H1 (cell line): ENCODE results near the gene PMM1. TPM values are rescaled to one million over a fixed set of nuclear protein-coding genes. Genes with fewer than 3 reads are reported as not detected.

Experiments used
- CTCF ChIA-PET: fragments of 300-600 bp; sonication (Branson Sonifier 250); formaldehyde crosslinking; loops from one replicate; lab custom pipeline; 2021; ENCODE audit not compliant: partially characterized antibody; lab: Charles Lee
- POLR2A ChIA-PET: fragments of 300-600 bp; sonication (Branson Sonifier 250); formaldehyde crosslinking; loops from one replicate; lab custom pipeline; 2021; ENCODE audit warnings: inconsistent platforms; ENCODE audit not compliant: partially characterized antibody; lab: Charles Lee
- DNase-seq, 2 experiments: peaks; one replicate each; pipeline versions ENCODE4 v3.0.0 to v3.0.0-alpha.2; 2010 to 2022; ENCODE audit warnings: low spot score in 2 of 2, low read depth in 1 of 2, mixed read lengths in 1 of 2
- FAIRE-seq: peaks from 2 replicates; lab custom pipeline; 2011; peaks lifted over from hg19 to GRCh38; lab: Jason Lieb, UNC
- H2AFZ ChIP-seq: 2 replicates; pipeline ENCODE4 v1.8.1; 2012; ENCODE audit warnings: low read length, inconsistent platforms
- H2AK5ac ChIP-seq: 2 replicates; pipeline ENCODE4 v1.6.1; 2013; ENCODE audit warnings: low read depth, low read length
- H2BK120ac ChIP-seq: replicated peaks from 2 replicates; pipeline ENCODE3; 2013; ENCODE audit warnings: low read depth, low read length, inconsistent platforms
- H2BK12ac ChIP-seq: 2 replicates; pipeline ENCODE4 v1.6.1; 2013; ENCODE audit warnings: low read depth, low read length
- H2BK15ac ChIP-seq: 2 replicates; pipeline ENCODE4 v1.6.1; 2013; ENCODE audit warnings: low read length
- H2BK20ac ChIP-seq: 2 replicates; pipeline ENCODE4 v1.6.1; 2013; ENCODE audit warnings: low read length
- H2BK5ac ChIP-seq: 2 replicates; pipeline ENCODE4 v1.6.1; 2013; ENCODE audit warnings: low read depth, low read length
- H3K14ac ChIP-seq: 2 replicates; pipeline ENCODE4 v1.6.1; 2013; ENCODE audit warnings: inconsistent platforms; ENCODE audit not compliant: insufficient read length
- H3K18ac ChIP-seq: 2 replicates; pipeline ENCODE4 v1.6.1; 2013; ENCODE audit warnings: low read length; ENCODE audit errors: extremely low read depth
- H3K23ac ChIP-seq: 2 replicates; pipeline ENCODE4 v1.6.1; 2013; ENCODE audit warnings: inconsistent platforms; ENCODE audit not compliant: insufficient read length
- H3K23me2 ChIP-seq: 2 replicates; pipeline ENCODE4 v1.6.1; 2013; ENCODE audit warnings: low read depth, low read length
- H3K27ac ChIP-seq: 2 replicates; pipeline ENCODE4 v1.6.1; 2011; ENCODE audit warnings: low read depth, low read length, inconsistent platforms
- H3K27me3 ChIP-seq, 4 experiments: replicated peaks in 1 of 4; 1 replicate in 1 of 4; 2 replicates in 3 of 4; pipeline versions ENCODE4 v1.6.1 to v1.8.1; 2011 to 2013; ENCODE audit warnings: low read length in 3 of 4, mild to moderate bottlenecking in 3 of 4, inconsistent platforms in 2 of 4, mixed read lengths in 2 of 4, moderate library complexity in 1 of 4; ENCODE audit not compliant: control insufficient read depth in 3 of 4, insufficient read depth in 3 of 4; ENCODE audit errors: extremely low read depth in 1 of 4
- H3K36me3 ChIP-seq, 4 experiments: 2 replicates each; pipeline versions ENCODE4 v1.6.1 to v1.8.1; 2011 to 2013; ENCODE audit warnings: mild to moderate bottlenecking in 4 of 4, low read length in 3 of 4, moderate library complexity in 2 of 4, control low read depth in 1 of 4, inconsistent platforms in 1 of 4; ENCODE audit not compliant: insufficient read depth in 4 of 4, control insufficient read depth in 2 of 4
- H3K4ac ChIP-seq: replicated peaks from 2 replicates; pipeline ENCODE3; 2013; ENCODE audit warnings: low read length, low read depth, mixed read lengths, inconsistent platforms; ENCODE audit not compliant: insufficient read length
- H3K4me1 ChIP-seq, 4 experiments: replicated peaks in 1 of 4; 1 replicate in 1 of 4; 2 replicates in 3 of 4; pipeline versions ENCODE4 v1.6.1 to v1.8.1; 2011 to 2013; ENCODE audit warnings: low read length in 3 of 4, inconsistent platforms in 2 of 4, mixed read lengths in 1 of 4; ENCODE audit not compliant: insufficient read depth in 4 of 4, control insufficient read depth in 3 of 4
- H3K4me2 ChIP-seq, 2 experiments: 2 replicates each; pipeline versions ENCODE4 v1.6.1 to v1.8.1; 2011 to 2013; ENCODE audit warnings: low read depth in 2 of 2, low read length in 2 of 2, control low read depth in 1 of 2, inconsistent platforms in 1 of 2, mild to moderate bottlenecking in 1 of 2; ENCODE audit not compliant: insufficient read depth in 1 of 2
- H3K4me3 ChIP-seq, 4 experiments: fragments of 200-600, 300-600 bp in 1 of 4; sonication (generic), shearing (Covaris generic), sonication (Bioruptor Twin) in 1 of 4; 2 replicates each; pipeline versions ENCODE4 v1.5.1 to v1.8.1; 2011 to 2016; ENCODE audit warnings: low read length in 4 of 4, low read depth in 3 of 4, control low read depth in 2 of 4, inconsistent platforms in 2 of 4, mild to moderate bottlenecking in 2 of 4, mixed read lengths in 1 of 4, moderate library complexity in 1 of 4; ENCODE audit not compliant: insufficient read depth in 2 of 4; ENCODE audit errors: extremely low read depth in 1 of 4
- H3K56ac ChIP-seq: replicated peaks from 2 replicates; pipeline ENCODE3; 2013; ENCODE audit warnings: low read depth, mild to moderate bottlenecking, mixed read lengths, low read length, inconsistent platforms; ENCODE audit not compliant: insufficient read length
- H3K79me1 ChIP-seq: 2 replicates; pipeline ENCODE4 v1.6.1; 2013; ENCODE audit warnings: low read depth, low read length, control low read depth
- H3K79me2 ChIP-seq, 2 experiments: 2 replicates each; pipeline versions ENCODE4 v1.6.1 to v1.8.1; 2012 to 2013; ENCODE audit warnings: low read length in 2 of 2, mild to moderate bottlenecking in 2 of 2, inconsistent platforms in 1 of 2; ENCODE audit not compliant: insufficient read depth in 2 of 2, control insufficient read depth in 1 of 2
- H3K9ac ChIP-seq, 4 experiments: replicated peaks in 1 of 4; 1 replicate in 1 of 4; 2 replicates in 3 of 4; pipeline versions ENCODE4 v1.6.1 to v1.8.1; 2011 to 2013; ENCODE audit warnings: low read depth in 3 of 4, low read length in 3 of 4, control low read depth in 2 of 4, mild to moderate bottlenecking in 2 of 4, moderate library complexity in 2 of 4, inconsistent platforms in 1 of 4; ENCODE audit errors: extremely low read depth in 1 of 4
- H3K9me3 ChIP-seq, 2 experiments: 2 replicates each; pipeline versions ENCODE4 v1.6.1 to v1.8.1; 2012 to 2013; ENCODE audit warnings: mild to moderate bottlenecking in 2 of 2, moderate library complexity in 2 of 2, control low read depth in 1 of 2, inconsistent platforms in 1 of 2, low read depth in 1 of 2, low read length in 1 of 2, mixed read lengths in 1 of 2; ENCODE audit not compliant: insufficient read depth in 2 of 2
- H4K20me1 ChIP-seq, 2 experiments: replicated peaks in 1 of 2; 2 replicates each; pipeline versions ENCODE3 to v1.8.1; 2011 to 2013; ENCODE audit warnings: inconsistent platforms in 2 of 2, low read length in 2 of 2, mild to moderate bottlenecking in 1 of 2; ENCODE audit not compliant: insufficient read depth in 2 of 2, control insufficient read depth in 1 of 2
- H4K5ac ChIP-seq: 2 replicates; pipeline ENCODE4 v1.6.1; 2013; ENCODE audit warnings: low read length, low read depth, mixed read lengths, inconsistent platforms; ENCODE audit not compliant: insufficient read length
- H4K8ac ChIP-seq: 2 replicates; pipeline ENCODE4 v1.8.0; 2013; ENCODE audit warnings: mild to moderate bottlenecking, moderate library complexity, low read length, inconsistent platforms; ENCODE audit not compliant: insufficient read depth; ENCODE audit errors: extremely low read depth
- H4K91ac ChIP-seq: replicated peaks from 2 replicates; pipeline ENCODE3; 2013; ENCODE audit warnings: low read length, mixed read lengths, inconsistent platforms; ENCODE audit not compliant: insufficient read length
- CEBPB ChIP-seq: IDR thresholded peaks from 2 replicates; pipeline ENCODE4 v1.6.1; 2012; ENCODE audit warnings: low read depth, low read length
- FOSL1 ChIP-seq: IDR thresholded peaks from 2 replicates; pipeline ENCODE4 v1.6.1; 2011; ENCODE audit warnings: mild to moderate bottlenecking, low read depth, low read length, moderate library complexity; ENCODE audit not compliant: insufficient read depth
- JUN ChIP-seq: IDR thresholded peaks from 2 replicates; pipeline ENCODE4 v1.6.1; 2011; ENCODE audit warnings: low read depth, mild to moderate bottlenecking, improper control_type of control experiment, low read length
- JUND ChIP-seq: IDR thresholded peaks from 2 replicates; pipeline ENCODE4 v1.6.1; 2011; ENCODE audit warnings: mild to moderate bottlenecking, improper control_type of control experiment, low read length
- RFX5 ChIP-seq: IDR thresholded peaks from 2 replicates; pipeline ENCODE4 v1.6.1; 2011; ENCODE audit warnings: low read depth, low read length, improper control_type of control experiment, borderline replicate concordance
- SAP30 ChIP-seq: fragments of 300-600 bp; sonication (generic); IDR thresholded peaks from 2 replicates; pipeline ENCODE4 v1.7.1; 2012; ENCODE audit warnings: low read length, moderate library complexity, mild to moderate bottlenecking, inconsistent platforms; ENCODE audit not compliant: insufficient read depth, insufficient replicate concordance
- SP1 ChIP-seq: IDR thresholded peaks from 2 replicates; pipeline ENCODE4 v1.6.1; 2011; ENCODE audit warnings: low read depth, low read length
- SP4 ChIP-seq: IDR thresholded peaks from 2 replicates; pipeline ENCODE4 v1.6.1; 2012; ENCODE audit warnings: low read length, inconsistent platforms
- SUZ12 ChIP-seq: fragments of 200-600 bp; sonication (generic); IDR thresholded peaks from 2 replicates; pipeline ENCODE4 v1.6.1; 2012; ENCODE audit warnings: mild to moderate bottlenecking, inconsistent platforms, low read length, moderate library complexity, mixed read lengths
- TBP ChIP-seq: IDR thresholded peaks from 2 replicates; pipeline ENCODE4 v1.6.1; 2011; ENCODE audit warnings: low read depth, low read length, improper control_type of control experiment
- WGBS, 2 experiments: shearing (Covaris generic) in 1 of 2; methylation state at CpG; one replicate each; pipeline versions ENCODE4 v1.1.6 to v1.1.7; 2013 to 2015; ENCODE audit warnings: low lambda C conversion rate in 2 of 2, mixed read lengths in 2 of 2, inconsistent platforms in 1 of 2, low coverage in 1 of 2, missing lambda C conversion rate in 1 of 2; ENCODE audit not compliant: insufficient replicate concordance in 2 of 2, insufficient coverage in 1 of 2, insufficient read length in 1 of 2; ENCODE audit errors: extremely low coverage in 1 of 2, missing lambda C conversion rate in 1 of 2; 5-methylcytosine and 5-hydroxymethylcytosine counted together
- polyA plus RNA-seq, 7 experiments: library from polyadenylated mRNA; depleted of rRNA in 3 of 7; stranded (reverse) in 5 of 7; unstranded in 2 of 7; fragments of >200 nt in 5 of 7; fragments of 200-250 nt in 2 of 7; gene quantifications; 1 replicate in 5 of 7; 2 replicates in 1 of 7; 4 replicates in 1 of 7; pipeline versions ENCODE4 v1.2.1 to v1.2.3, GENCODE V29; 2011 to 2013; ENCODE audit warnings: missing spikeins in 2 of 7, mixed read lengths in 2 of 7
- total RNA-seq: library from RNA; stranded (reverse); fragmentation: NEBNext Ultra II Directional; extraction: Animal tissue kit (Norgen Biotek cat#: 25700); gene quantifications from 2 replicates; pipeline ENCODE4 v1.2.1, GENCODE V29; 2021
- TF ChIP-seq, protein P1 (sequence below): IDR thresholded peaks from 2 replicates; pipeline ENCODE4 v1.6.1; 2012; ENCODE audit warnings: low read length, inconsistent platforms

Gene PMM1
- total and polyA plus RNA-seq, 2 of the 8 experiments (the other 6 are each of a cell fraction or from before 2014, with no cell fraction given), result 11.3 to 20.0 TPM

- no peak for FAIRE-seq
- Histone ChIP-seq H3K79me1 (peaks cover 2% of the 10 kb centered on the region; the same call in 1 of the 2 replicates), H3K9me3 (no peaks in the 10 kb centered on the region), H2BK5ac (no peak overlapping the region), H2AK5ac (no peak overlapping the region), H2BK20ac (no peak overlapping the region), H2BK12ac (no peak overlapping the region), H3K79me2 (0 out of 4 replicates have a peak, but pooled peaks cover 0 to 2% of the 10 kb centered on the region in 2 experiments), H2BK15ac (no peak overlapping the region), H3K4me1 (no peaks in the 10 kb centered on the region), H4K5ac (no peak overlapping the region), H2AFZ (no peak overlapping the region), H3K23ac (no peak overlapping the region), H4K20me1 (peaks cover 0 to 8% of the 10 kb centered on the region in 2 experiments), H3K56ac (no peak overlapping the region), H3K27me3 (no peaks in the 10 kb centered on the region), H3K36me3 (peaks cover 0 to 19% (median 8%) of the 10 kb centered on the region in 4 experiments; a peak in 6 of 8 replicates), H3K23me2 (peaks cover 2% of the 10 kb centered on the region; the same call in 1 of the 2 replicates), H3K4me2 (no peak overlapping the region), H3K4ac (no peak overlapping the region), H3K4me3 (no peak overlapping the region), H4K91ac (no peak overlapping the region), H2BK120ac (no peak overlapping the region), H4K8ac (no peak overlapping the region), H3K18ac (no peak overlapping the region), H3K27ac (no peak overlapping the region), H3K14ac (no peak overlapping the region), H3K9ac (no peak overlapping the region)
- DNase-seq, result no peak
- POLR2A ChIA-PET, result interaction anchor here (1.9 to 3.3 kb wide), 4 partner anchors 9 to 12 kb away, joined by 7 to 16 read pairs (median 12); partner anchors contain the start of genes DESI1 and XRCC6
- 95% methylated on average over 3 of the region's 3 CpGs; no CpG with 5 or more reads in 1 of the 2 experiments for WGBS, 2 experiments
- CTCF ChIA-PET, result interaction anchor here (0.5 to 4.5 kb wide), 2 partner anchors 11 to 220 kb away, joined by 3 to 31 read pairs; no protein-coding TSS in a partner anchor
- TF ChIP-seq JUND (no peak), SP1 (no peak), RFX5 (no peak), CEBPB (no peak), TBP (no peak), SUZ12 (no peak), SAP30 (no peak), JUN (no peak), SP4 (no peak), FOSL1 (no peak)
- TF ChIP-seq, protein P1, sequence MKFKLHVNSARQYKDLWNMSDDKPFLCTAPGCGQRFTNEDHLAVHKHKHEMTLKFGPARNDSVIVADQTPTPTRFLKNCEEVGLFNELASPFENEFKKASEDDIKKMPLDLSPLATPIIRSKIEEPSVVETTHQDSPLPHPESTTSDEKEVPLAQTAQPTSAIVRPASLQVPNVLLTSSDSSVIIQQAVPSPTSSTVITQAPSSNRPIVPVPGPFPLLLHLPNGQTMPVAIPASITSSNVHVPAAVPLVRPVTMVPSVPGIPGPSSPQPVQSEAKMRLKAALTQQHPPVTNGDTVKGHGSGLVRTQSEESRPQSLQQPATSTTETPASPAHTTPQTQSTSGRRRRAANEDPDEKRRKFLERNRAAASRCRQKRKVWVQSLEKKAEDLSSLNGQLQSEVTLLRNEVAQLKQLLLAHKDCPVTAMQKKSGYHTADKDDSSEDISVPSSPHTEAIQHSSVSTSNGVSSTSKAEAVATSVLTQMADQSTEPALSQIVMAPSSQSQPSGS, result no peak
These were observed 18.7 kb upstream of the PMM1 start for GRCh38 chr22:41608386-41608785.
